MCF 10A (cell line): ENCODE data around the gene OSER1. TPM values are rescaled to one million over a fixed set of nuclear protein-coding genes. Genes with fewer than 3 reads are reported as not detected.

Source experiments
- BruUV-seq: library from RNA; stranded (reverse); fragments of 400-500 nt; replicated peaks from 2 replicates; lab custom pipeline; 2021; lab: Mats Ljungman, UMichigan
- CTCF ChIA-PET: fragments of 300-600 bp; sonication (Branson Sonifier 250); formaldehyde crosslinking; extraction: SDS; loops from one replicate; lab custom pipeline; 2021; ENCODE audit warnings: antibody characterized with exemption, inconsistent platforms; lab: Yijun Ruan, JAX
- POLR2A ChIA-PET: fragments of 300-600, 350-650 bp; sonication (Branson Sonifier 250); formaldehyde crosslinking; extraction: SDS; loops from one replicate; lab custom pipeline; 2020; ENCODE audit warnings: antibody characterized with exemption, inconsistent platforms; lab: Yijun Ruan, JAX
- DNase-seq: peaks from one replicate; pipeline ENCODE4 v3.0.0-alpha.2; 2018; ENCODE audit not compliant: unreplicated experiment
- H3K27ac Mint-ChIP-seq: one replicate; pipeline ENCODE4 v1.8.0; 2022; ENCODE audit warnings: mild to moderate bottlenecking, low read depth, mixed read lengths; ENCODE audit not compliant: unreplicated experiment
- H3K27me3 Mint-ChIP-seq: one replicate; pipeline ENCODE4 v1.8.0; 2022; ENCODE audit warnings: mixed read lengths; ENCODE audit not compliant: insufficient read depth, unreplicated experiment
- H3K36me3 Mint-ChIP-seq: one replicate; pipeline ENCODE4 v1.8.0; 2022; ENCODE audit warnings: mild to moderate bottlenecking, moderate library complexity, mixed read lengths; ENCODE audit not compliant: insufficient read depth, unreplicated experiment
- H3K4me1 Mint-ChIP-seq: one replicate; pipeline ENCODE4 v1.8.0; 2022; ENCODE audit warnings: mixed read lengths; ENCODE audit not compliant: insufficient read depth, unreplicated experiment
- H3K4me3 Mint-ChIP-seq: one replicate; pipeline ENCODE4 v1.8.0; 2022; ENCODE audit warnings: mild to moderate bottlenecking, moderate library complexity, mixed read lengths; ENCODE audit not compliant: unreplicated experiment
- H3K9me3 Mint-ChIP-seq: one replicate; pipeline ENCODE4 v1.8.0; 2022; ENCODE audit warnings: mixed read lengths; ENCODE audit not compliant: unreplicated experiment
- intact Hi-C: fragments of 100-400 bp; cut with micrococcal nuclease; formaldehyde crosslinking; loops from 2 replicates; pipeline ENCODE4 v1.14.1; 2022
- total RNA-seq: library from RNA; stranded (reverse); gene quantifications from 2 replicates; pipeline ENCODE4 v1.2.3, GENCODE V29; 2022
- TF ChIP-seq, protein P1 (sequence below): fragments of 200-600 bp; IDR thresholded peaks from one replicate; pipeline ENCODE4 v1.8.0; 2022; ENCODE audit warnings: antibody characterized with exemption, mild to moderate bottlenecking; ENCODE audit not compliant: unreplicated experiment

Gene OSER1
- total RNA-seq, 1 experiment from 2014 or later: 50.8 TPM

DNA sequence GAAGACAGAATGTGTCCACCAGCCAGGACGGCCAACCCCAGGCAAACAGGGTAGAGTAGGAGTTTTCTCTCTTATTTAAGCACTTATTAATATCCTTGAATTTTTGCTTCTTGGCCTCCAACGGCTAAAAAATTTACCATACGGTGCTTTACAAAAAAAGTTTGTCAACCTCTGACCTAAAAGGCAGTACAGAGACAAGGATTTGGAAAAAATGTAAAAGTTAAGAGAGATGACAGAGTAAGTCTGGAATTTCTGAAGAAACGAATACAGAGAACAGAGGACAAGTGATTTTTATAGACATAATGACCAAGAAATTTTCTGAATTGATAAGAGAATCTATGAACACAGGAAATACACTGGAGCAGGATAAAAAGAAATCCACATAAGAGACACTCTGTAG, 10.2 kb downstream of the OSER1 start:
- TF ChIP-seq, protein P1, sequence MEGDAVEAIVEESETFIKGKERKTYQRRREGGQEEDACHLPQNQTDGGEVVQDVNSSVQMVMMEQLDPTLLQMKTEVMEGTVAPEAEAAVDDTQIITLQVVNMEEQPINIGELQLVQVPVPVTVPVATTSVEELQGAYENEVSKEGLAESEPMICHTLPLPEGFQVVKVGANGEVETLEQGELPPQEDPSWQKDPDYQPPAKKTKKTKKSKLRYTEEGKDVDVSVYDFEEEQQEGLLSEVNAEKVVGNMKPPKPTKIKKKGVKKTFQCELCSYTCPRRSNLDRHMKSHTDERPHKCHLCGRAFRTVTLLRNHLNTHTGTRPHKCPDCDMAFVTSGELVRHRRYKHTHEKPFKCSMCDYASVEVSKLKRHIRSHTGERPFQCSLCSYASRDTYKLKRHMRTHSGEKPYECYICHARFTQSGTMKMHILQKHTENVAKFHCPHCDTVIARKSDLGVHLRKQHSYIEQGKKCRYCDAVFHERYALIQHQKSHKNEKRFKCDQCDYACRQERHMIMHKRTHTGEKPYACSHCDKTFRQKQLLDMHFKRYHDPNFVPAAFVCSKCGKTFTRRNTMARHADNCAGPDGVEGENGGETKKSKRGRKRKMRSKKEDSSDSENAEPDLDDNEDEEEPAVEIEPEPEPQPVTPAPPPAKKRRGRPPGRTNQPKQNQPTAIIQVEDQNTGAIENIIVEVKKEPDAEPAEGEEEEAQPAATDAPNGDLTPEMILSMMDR: no peak
- Mint-ChIP-seq H3K27ac (peak overlapping the region; percentile 67), H3K27me3 (no peaks in the 10 kb centered on the region), H3K4me3 (no peak overlapping the region), H3K4me1 (peaks cover 27% of the 10 kb centered on the region), H3K9me3 (no peaks in the 10 kb centered on the region), H3K36me3 (peaks cover 93% of the 10 kb centered on the region)
- DNase-seq: no peak
- intact Hi-C loops: no loop called here
- ChIA-PET POLR2A (no interaction called here), CTCF (interaction anchor here (1.2 to 6.3 kb wide), 3 partner anchors 8 to 83 kb away, joined by 5 to 53 read pairs (median 22); no protein-coding TSS in a partner anchor)
- BruUV-seq: no TSS peak

DNA sequence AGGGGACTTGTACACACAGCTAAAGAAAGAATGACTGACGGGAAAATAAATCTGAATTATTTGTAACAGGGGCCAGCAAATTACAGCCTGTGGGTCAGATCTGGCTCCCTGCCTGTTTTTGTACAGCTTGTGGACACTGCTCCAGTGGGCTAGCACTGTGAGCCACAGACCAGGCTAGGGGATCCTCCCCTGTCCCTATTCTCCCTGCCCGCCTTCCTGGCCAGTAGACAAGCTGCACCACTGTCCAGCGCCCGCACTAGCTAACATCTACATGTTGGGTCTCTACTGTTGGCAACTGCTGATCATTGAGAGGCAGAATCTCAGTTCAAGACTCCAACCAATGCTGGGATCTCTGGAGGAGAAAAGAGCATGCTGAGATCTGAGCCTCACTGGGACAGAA, 10.7 kb downstream of the OSER1 start:
- Mint-ChIP-seq H3K27me3 (no peaks in the 10 kb centered on the region), H3K36me3 (peaks cover 93% of the 10 kb centered on the region), H3K9me3 (no peaks in the 10 kb centered on the region), H3K4me3 (no peak overlapping the region), H3K27ac (peak overlapping the region; percentile 67), H3K4me1 (peaks cover 27% of the 10 kb centered on the region)
- CTCF ChIA-PET: interaction anchor here (0.6 to 6.3 kb wide), 4 partner anchors 9 to 83 kb away, joined by 3 to 53 read pairs (median 14); no protein-coding TSS in a partner anchor
- POLR2A ChIA-PET: interaction anchor here (1.6 kb wide), 1 partner anchor 9 kb away, joined by 6 read pairs; no protein-coding TSS in a partner anchor
- no TSS peak for BruUV-seq
- TF ChIP-seq, protein P1: no peak
- no peak for DNase-seq
- intact Hi-C loops: no loop called here

DNA sequence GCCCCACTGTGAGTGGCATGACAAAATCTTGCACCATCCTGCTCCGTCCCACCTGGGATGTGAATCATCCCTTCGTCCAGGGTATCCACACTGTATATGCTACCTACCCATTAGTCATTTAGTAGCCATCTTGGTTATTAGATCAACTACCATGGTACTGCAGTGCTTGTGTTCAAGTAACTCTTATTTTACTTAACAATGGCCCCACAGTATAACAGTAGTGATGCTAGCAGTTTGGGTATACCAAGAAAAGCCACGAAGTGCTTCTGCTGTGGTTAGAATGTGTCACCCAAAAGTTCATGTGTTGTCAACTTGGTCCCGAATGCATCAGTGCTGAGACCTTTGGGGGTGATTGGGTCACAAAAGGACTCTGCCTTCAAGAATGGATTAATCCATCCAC, 11.7 kb downstream of the OSER1 start:
- Mint-ChIP-seq H3K9me3 (no peaks in the 10 kb centered on the region), H3K36me3 (peaks cover 85% of the 10 kb centered on the region), H3K27me3 (peaks cover under 1% of the 10 kb centered on the region), H3K4me3 (no peak overlapping the region), H3K4me1 (peaks cover 21% of the 10 kb centered on the region), H3K27ac (no peak overlapping the region)
- ChIA-PET POLR2A (interaction anchor here (1.6 to 2.3 kb wide), 2 partner anchors 10 to 21 kb away, joined by 6 to 7 read pairs; no protein-coding TSS in a partner anchor), CTCF (interaction anchor here (2.7 to 6.3 kb wide), 2 partner anchors 9 to 82 kb away, joined by 22 to 53 read pairs; no protein-coding TSS in a partner anchor)
- DNase-seq: no peak
- no TSS peak for BruUV-seq
- TF ChIP-seq, protein P1: no peak
- intact Hi-C loops: no loop called here

DNA sequence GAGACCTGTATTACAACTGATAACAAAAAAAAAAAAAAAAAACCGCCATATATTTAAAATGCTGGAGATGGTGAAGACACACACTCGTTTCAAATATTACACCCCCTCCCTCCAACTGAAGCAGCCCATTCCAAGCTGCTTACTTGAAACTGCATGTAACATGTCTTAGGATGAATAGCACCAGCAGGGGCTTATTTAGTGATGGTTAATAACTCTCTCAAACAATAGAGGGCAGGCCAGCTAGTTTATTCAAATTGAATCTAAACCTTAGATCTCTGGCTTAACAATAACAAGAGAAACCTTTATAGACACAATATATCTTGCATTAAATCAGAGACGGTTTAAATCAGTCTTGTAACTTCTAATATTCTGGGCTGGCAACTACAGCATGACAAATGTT, 14.3 kb downstream of the OSER1 start:
- ChIA-PET CTCF (interaction anchor here (0.7 to 6.3 kb wide), 12 partner anchors 9 to 279 kb away, joined by 3 to 53 read pairs (median 5); partner anchors contain the start of genes FITM2, JPH2 and TTPAL), POLR2A (interaction anchor here (0.7 to 2.2 kb wide), 8 partner anchors 8 to 414 kb away, joined by 3 to 9 read pairs (median 7); partner anchors contain the start of genes JPH2 and OSER1)
- Mint-ChIP-seq H3K36me3 (peaks cover 63% of the 10 kb centered on the region), H3K4me1 (peaks cover 10% of the 10 kb centered on the region), H3K4me3 (no peak overlapping the region), H3K27ac (no peak overlapping the region), H3K27me3 (peaks cover 11% of the 10 kb centered on the region), H3K9me3 (no peaks in the 10 kb centered on the region)
- TF ChIP-seq, protein P1: peak; percentile 19
- DNase-seq: no peak
- intact Hi-C loops: no loop called here
- BruUV-seq: no TSS peak
